Vagina (tissue), 2 donors: Measurements from ENCODE around the gene PTGDS. TPM values are rescaled to one million over a fixed set of nuclear protein-coding genes. Genes with fewer than 3 reads are reported as not detected.

Experiments
- DNase-seq, 2 donors: peaks; one replicate each; pipeline ENCODE4 v3.0.0-alpha.2; 2017; ENCODE audit errors: extremely low spot score in 2 of 2
- H3K27ac ChIP-seq: fragments of 200-600 bp; sonication (generic); one replicate; pipeline ENCODE4 v1.5.1; 2019
- H3K27me3 ChIP-seq: fragments of 200-600 bp; sonication (generic); one replicate; pipeline ENCODE4 v1.5.1; 2019
- H3K36me3 ChIP-seq, 2 donors: fragments of 200-600 bp; sonication (generic); one replicate each; pipeline ENCODE4 v1.5.1; 2017 to 2019
- H3K4me1 ChIP-seq: fragments of 200-600 bp; sonication (generic); one replicate; pipeline ENCODE4 v1.5.1; 2019
- H3K4me3 ChIP-seq, 2 donors: fragments of 200-600 bp; sonication (generic); 1 replicate in 1 of 2; 2 replicates in 1 of 2; pipeline ENCODE4 v1.5.1; 2016 to 2019
- H3K9me3 ChIP-seq: fragments of 200-600 bp; sonication (generic); one replicate; pipeline ENCODE4 v1.5.1; 2019
- POLR2A ChIP-seq, 2 donors: fragments of 450-650 bp; IDR thresholded peaks; one replicate each; pipeline ENCODE4 v1.6.1; 2017; ENCODE audit warnings: antibody characterized with exemption in 2 of 2, mild to moderate bottlenecking in 2 of 2, moderate library complexity in 2 of 2
- POLR2AphosphoS5 ChIP-seq, 2 donors: sonication (generic); formaldehyde crosslinking; IDR thresholded peaks; one replicate each; pipeline ENCODE4 v1.9.0; 2017; ENCODE audit warnings: antibody characterized with exemption in 2 of 2, mild to moderate bottlenecking in 2 of 2, low read depth in 1 of 2; ENCODE audit not compliant: insufficient read depth in 1 of 2
- intact Hi-C: fragments of 100-400 bp; cut with DNase I; formaldehyde crosslinking; loops from one replicate; pipeline ENCODE4 v1.15.1; 2023
- total RNA-seq: library from RNA; depleted of rRNA; stranded (reverse); fragments of >200 nt; gene quantifications from one replicate; pipeline ENCODE4 v1.2.3, GENCODE V29; 2016
- TF ChIP-seq, protein P1 (sequence below), 3 experiments: fragments of 450-650 bp in 2 of 3; fragments of 200-600 bp in 1 of 3; sonication (generic) in 1 of 3; IDR thresholded peaks; one replicate each; pipeline ENCODE4 v1.5.1; 2017 to 2019; ENCODE audit warnings: antibody characterized with exemption in 3 of 3, mild to moderate bottlenecking in 2 of 3, moderate library complexity in 2 of 3

The PTGDS gene
- total RNA-seq, 1 donor from 2014 or later: 301 TPM

DNA sequence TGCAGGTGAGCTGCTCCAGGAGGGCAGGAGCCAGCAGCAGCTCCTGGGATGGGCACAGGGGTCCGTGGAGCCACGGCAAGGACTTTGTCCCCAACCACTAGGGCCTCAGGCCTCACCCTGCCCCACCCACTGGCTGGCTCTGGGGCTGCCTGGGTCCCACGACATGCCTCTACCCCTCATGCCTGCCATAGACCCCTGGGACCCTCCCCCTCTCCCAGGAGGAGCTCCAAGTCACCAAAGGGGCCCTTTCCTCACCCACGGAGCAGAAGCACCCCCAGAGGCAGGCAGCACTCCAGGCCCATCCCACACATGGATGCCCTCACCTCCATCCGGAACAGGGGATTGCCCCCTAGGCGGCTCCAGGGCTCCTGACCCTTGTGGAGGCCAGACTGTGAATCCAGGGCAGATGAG is 44.3 kb downstream of the PTGDS start:
- peaks cover 14% of the 10 kb centered on the region for H3K4me1 ChIP-seq
- no peak for DNase-seq
- H3K27me3 ChIP-seq: no peaks in the 10 kb centered on the region
- H3K27ac ChIP-seq: no peak overlapping the region
- TF ChIP-seq, protein P1, sequence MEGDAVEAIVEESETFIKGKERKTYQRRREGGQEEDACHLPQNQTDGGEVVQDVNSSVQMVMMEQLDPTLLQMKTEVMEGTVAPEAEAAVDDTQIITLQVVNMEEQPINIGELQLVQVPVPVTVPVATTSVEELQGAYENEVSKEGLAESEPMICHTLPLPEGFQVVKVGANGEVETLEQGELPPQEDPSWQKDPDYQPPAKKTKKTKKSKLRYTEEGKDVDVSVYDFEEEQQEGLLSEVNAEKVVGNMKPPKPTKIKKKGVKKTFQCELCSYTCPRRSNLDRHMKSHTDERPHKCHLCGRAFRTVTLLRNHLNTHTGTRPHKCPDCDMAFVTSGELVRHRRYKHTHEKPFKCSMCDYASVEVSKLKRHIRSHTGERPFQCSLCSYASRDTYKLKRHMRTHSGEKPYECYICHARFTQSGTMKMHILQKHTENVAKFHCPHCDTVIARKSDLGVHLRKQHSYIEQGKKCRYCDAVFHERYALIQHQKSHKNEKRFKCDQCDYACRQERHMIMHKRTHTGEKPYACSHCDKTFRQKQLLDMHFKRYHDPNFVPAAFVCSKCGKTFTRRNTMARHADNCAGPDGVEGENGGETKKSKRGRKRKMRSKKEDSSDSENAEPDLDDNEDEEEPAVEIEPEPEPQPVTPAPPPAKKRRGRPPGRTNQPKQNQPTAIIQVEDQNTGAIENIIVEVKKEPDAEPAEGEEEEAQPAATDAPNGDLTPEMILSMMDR (IDR thresholded peaks at IDR 0.05): no peak
- TF ChIP-seq POLR2A (IDR thresholded peaks at IDR 0.05): no peak
- TF ChIP-seq POLR2AphosphoS5 (IDR thresholded peaks at IDR 0.05; ENCODE audit: insufficient read depth in 1 of 2, low read depth in 1 of 2): no peak
- peaks cover 0 to 11% of the 10 kb centered on the region in 2 donors for H3K36me3 ChIP-seq
- intact Hi-C loops: no loop called here
- no peaks in the 10 kb centered on the region for H3K9me3 ChIP-seq
- no peak overlapping the region for H3K4me3 ChIP-seq

DNA sequence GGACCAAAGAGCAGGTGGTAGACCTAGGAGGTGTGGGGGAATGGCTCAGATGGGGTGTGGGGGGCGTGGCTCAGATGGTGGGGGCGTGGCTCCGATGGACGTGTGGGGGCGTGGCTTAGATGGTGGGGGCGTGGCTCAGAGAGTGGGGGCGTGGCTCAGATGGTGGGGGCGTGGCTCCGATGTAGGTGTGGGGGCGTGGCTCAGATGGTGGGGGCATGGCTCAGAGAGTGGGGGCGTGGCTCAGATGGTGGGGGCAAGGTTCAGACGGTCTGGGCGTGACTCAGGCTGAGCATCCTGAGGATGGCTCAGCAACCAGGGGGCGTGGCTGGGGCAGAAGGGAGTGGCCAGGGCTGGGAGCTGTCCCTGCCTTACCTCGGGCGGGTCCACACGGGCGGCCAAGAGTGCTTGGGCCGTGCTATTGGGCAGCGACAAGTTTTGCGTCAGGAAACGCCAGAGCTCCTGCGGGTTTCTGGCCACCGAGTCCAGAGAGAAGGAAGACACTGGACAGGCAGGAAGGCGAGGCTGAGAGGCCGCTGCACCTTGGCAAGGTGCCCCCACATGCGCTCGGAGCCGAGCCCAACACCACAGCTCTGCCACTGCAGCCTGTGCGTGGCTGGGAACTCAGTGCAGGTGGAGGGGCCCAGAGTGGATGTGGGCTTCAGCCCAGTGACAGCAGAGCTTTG is 44.8 kb downstream of the PTGDS start:
- peaks cover 20% of the 10 kb centered on the region for H3K4me1 ChIP-seq
- no peaks in the 10 kb centered on the region for H3K27me3 ChIP-seq
- no peak for DNase-seq
- intact Hi-C loops: no loop called here
- no peak overlapping the region for H3K27ac ChIP-seq
- H3K4me3 ChIP-seq: no peak overlapping the region
- no peaks in the 10 kb centered on the region for H3K9me3 ChIP-seq
- peaks cover 0 to 5% of the 10 kb centered on the region in 2 donors for H3K36me3 ChIP-seq
- TF ChIP-seq POLR2AphosphoS5 (IDR thresholded peaks at IDR 0.05; ENCODE audit: insufficient read depth in 1 of 2, low read depth in 1 of 2) (no peak), POLR2A (IDR thresholded peaks at IDR 0.05) (no peak)
- TF ChIP-seq, protein P1 (IDR thresholded peaks at IDR 0.05): no peak

DNA sequence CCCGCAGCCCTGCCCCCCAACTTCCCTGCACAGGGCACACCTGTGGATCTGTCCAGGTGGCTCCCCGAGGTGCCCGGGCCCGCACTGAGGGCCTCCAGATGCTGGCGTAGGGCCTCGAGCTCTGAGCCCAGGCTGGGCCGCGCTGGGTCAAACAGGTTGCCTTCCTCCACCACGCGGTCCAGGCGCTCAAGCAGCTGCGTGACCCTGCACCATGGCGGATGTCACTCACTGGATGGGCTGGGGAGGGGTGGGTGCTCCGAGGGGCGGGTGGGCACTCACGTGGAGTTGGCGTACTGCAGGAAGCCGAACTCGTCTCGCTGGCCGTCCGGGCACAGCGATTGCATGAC is 45.3 kb downstream of the PTGDS start:
- H3K4me3 ChIP-seq: no peak overlapping the region
- H3K4me1 ChIP-seq: peaks cover 25% of the 10 kb centered on the region
- no peak overlapping the region for H3K27ac ChIP-seq
- no peaks in the 10 kb centered on the region for H3K27me3 ChIP-seq
- peaks cover 0 to 3% of the 10 kb centered on the region in 2 donors for H3K36me3 ChIP-seq
- intact Hi-C loops: no loop called here
- DNase-seq: no peak
- TF ChIP-seq POLR2AphosphoS5 (IDR thresholded peaks at IDR 0.05; ENCODE audit: insufficient read depth in 1 of 2, low read depth in 1 of 2) (no peak), POLR2A (IDR thresholded peaks at IDR 0.05) (no peak)
- TF ChIP-seq, protein P1 (IDR thresholded peaks at IDR 0.05): no peak
- H3K9me3 ChIP-seq: no peaks in the 10 kb centered on the region

DNA sequence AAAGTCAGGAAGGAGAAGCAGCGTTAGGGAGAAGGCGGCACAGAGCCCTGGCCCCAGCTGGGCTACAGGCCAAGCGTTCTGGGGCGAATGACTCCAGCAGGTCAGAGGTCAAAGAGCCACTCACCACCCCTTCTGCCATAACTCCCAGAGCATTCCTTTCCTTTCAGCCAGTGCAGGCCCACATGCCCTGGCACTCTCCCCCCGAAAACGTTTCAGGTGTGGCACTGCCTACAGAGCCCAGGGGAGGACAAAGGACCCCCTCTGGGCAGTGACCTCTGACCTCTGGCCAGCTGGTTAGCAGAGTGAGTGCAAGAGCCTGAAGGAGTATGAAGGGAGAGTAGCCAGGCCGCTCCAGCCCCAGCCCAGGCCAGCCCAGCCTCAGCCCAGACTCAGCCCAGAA is 45.9 kb downstream of the PTGDS start:
- Histone ChIP-seq H3K27ac (no peak overlapping the region), H3K36me3 (no peaks in the 10 kb centered on the region), H3K27me3 (no peaks in the 10 kb centered on the region), H3K4me1 (peaks cover 26% of the 10 kb centered on the region), H3K4me3 (no peak overlapping the region), H3K9me3 (no peaks in the 10 kb centered on the region)
- no peak for DNase-seq
- no peak for TF ChIP-seq POLR2AphosphoS5 (IDR thresholded peaks at IDR 0.05; ENCODE audit: insufficient read depth in 1 of 2, low read depth in 1 of 2)
- TF ChIP-seq, protein P1 (IDR thresholded peaks at IDR 0.05): no peak
- no peak for TF ChIP-seq POLR2A (IDR thresholded peaks at IDR 0.05)
- intact Hi-C loops: no loop called here

DNA sequence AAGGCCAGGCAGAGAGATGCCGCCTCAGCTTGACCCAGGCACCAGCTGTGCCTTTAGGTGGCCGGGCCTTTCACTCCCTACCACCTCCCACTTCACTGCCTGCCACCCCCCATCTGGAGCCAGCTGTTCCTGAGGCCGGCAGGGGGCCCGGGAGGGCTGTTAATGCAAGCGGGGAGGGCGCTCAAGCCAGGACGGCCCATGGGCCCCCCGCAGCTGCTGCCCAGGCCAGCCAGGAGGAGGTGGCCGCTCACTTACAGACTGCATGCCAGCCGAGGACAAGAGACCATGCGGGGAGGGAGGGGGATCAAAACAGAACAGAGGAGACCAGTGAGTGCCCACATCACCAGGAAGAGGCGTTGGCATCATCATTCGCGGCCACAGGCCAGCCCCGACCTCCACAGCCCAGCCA is 46.3 kb downstream of the PTGDS start:
- Histone ChIP-seq H3K4me3 (no peak overlapping the region), H3K9me3 (no peaks in the 10 kb centered on the region), H3K27ac (no peak overlapping the region), H3K4me1 (peaks cover 29% of the 10 kb centered on the region), H3K27me3 (no peaks in the 10 kb centered on the region), H3K36me3 (no peaks in the 10 kb centered on the region)
- intact Hi-C loops: no loop called here
- no peak for DNase-seq
- TF ChIP-seq, protein P1 (IDR thresholded peaks at IDR 0.05): no peak
- TF ChIP-seq POLR2AphosphoS5 (IDR thresholded peaks at IDR 0.05; ENCODE audit: insufficient read depth in 1 of 2, low read depth in 1 of 2) (no peak), POLR2A (IDR thresholded peaks at IDR 0.05) (no peak)
